GM12878 (cell line): ENCODE measurements around the gene LMCD1. TPM values are rescaled to one million over a fixed set of nuclear protein-coding genes. Genes with fewer than 3 reads are reported as not detected.

Experiments
- BRCA1 ChIP-seq: IDR thresholded peaks from 2 replicates; pipeline ENCODE4 v1.6.1; 2011; ENCODE audit warnings: low read depth, low read length, improper control_type of control experiment
- EP300 ChIP-seq, 2 experiments: fragments of 150-350 bp in 1 of 2; IDR thresholded peaks; 2 replicates each; pipeline ENCODE4 v1.6.1; 2011 to 2012; ENCODE audit warnings: low read depth in 2 of 2, low read length in 2 of 2, borderline replicate concordance in 1 of 2, improper control_type of control experiment in 1 of 2, inconsistent platforms in 1 of 2; ENCODE audit not compliant: control insufficient read depth in 1 of 2
- GATAD2B ChIP-seq: fragments of 450-650 bp; conservative IDR thresholded peaks from 2 replicates; pipeline ENCODE4 v1.6.1; 2017; ENCODE audit warnings: low read depth, mild to moderate bottlenecking, moderate library complexity
- JUND ChIP-seq: IDR thresholded peaks from 2 replicates; pipeline ENCODE4 v1.6.1; 2012; ENCODE audit warnings: low read depth, mild to moderate bottlenecking, low read length, improper control_type of control experiment, moderate library complexity
- PKNOX1 ChIP-seq: fragments of 450-650 bp; IDR thresholded peaks from 2 replicates; pipeline ENCODE4 v1.6.1; 2016; ENCODE audit warnings: mild to moderate bottlenecking
- SMARCA5 ChIP-seq: fragments of 450-650 bp; IDR thresholded peaks from 2 replicates; pipeline ENCODE4 v1.6.1; 2017; ENCODE audit warnings: mild to moderate bottlenecking
- TCF12 ChIP-seq: IDR thresholded peaks from 2 replicates; pipeline ENCODE4 v1.6.1; 2011; ENCODE audit warnings: low read depth, mild to moderate bottlenecking, low read length
- TCF7 ChIP-seq: IDR thresholded peaks from 2 replicates; pipeline ENCODE4 v1.6.1; 2014; ENCODE audit warnings: antibody characterized with exemption, borderline replicate concordance
- USF1 ChIP-seq: IDR thresholded peaks from 2 replicates; pipeline ENCODE4 v1.6.1; 2011; ENCODE audit warnings: borderline replicate concordance, low read depth, mild to moderate bottlenecking, moderate library complexity, mixed read lengths, low read length; ENCODE audit not compliant: insufficient read depth; ENCODE audit errors: extremely low read length
- ZNF384 ChIP-seq: IDR thresholded peaks from 2 replicates; pipeline ENCODE4 v1.6.1; 2012; ENCODE audit warnings: low read depth, mild to moderate bottlenecking, low read length, improper control_type of control experiment, borderline replicate concordance
- polyA plus RNA-seq, 11 experiments: library from polyadenylated mRNA; depleted of rRNA in 4 of 11; unstranded in 6 of 11; stranded (reverse) in 5 of 11; fragments of >200 nt; fragmentation: Nextera tagmentation in 4 of 11; fragmentation: Illumina TruSeq in 1 of 11; extraction: Ambion mirVana in 4 of 11; extraction: Trizol in 1 of 11; gene quantifications; 1 replicate in 1 of 11; 2 replicates in 10 of 11; pipeline versions ENCODE4 v1.2.1 to v1.2.3, GENCODE V29; 2011 to 2016; ENCODE audit warnings: inconsistent platforms in 2 of 11, missing spikeins in 2 of 11, low read depth in 1 of 11
- total RNA-seq, 4 experiments: library from RNA; depleted of rRNA in 3 of 4; stranded (reverse); fragments of >200 nt in 3 of 4; fragmentation: Illumina TruSeq in 1 of 4; extraction: Trizol in 1 of 4; gene quantifications; 2 replicates each; pipeline versions ENCODE4 v1.2.1 to v1.2.3, GENCODE V29; 2013 to 2021
- TF ChIP-seq, protein P1 (sequence below): IDR thresholded peaks from 2 replicates; pipeline ENCODE4 v1.6.1; 2011; ENCODE audit warnings: borderline replicate concordance, low read depth, mild to moderate bottlenecking, moderate library complexity, low read length; ENCODE audit not compliant: insufficient read depth, poor library complexity, severe bottlenecking

LMCD1 gene
- total and polyA plus RNA-seq, 10 of the 15 experiments (the other 5 are each of a cell fraction or from before 2014, with no cell fraction given) = 0.27 to 6.4 (median 1.7) TPM

- TF ChIP-seq PKNOX1 (no peak), SMARCA5 (no peak), USF1 (no peak), JUND (no peak), TCF12 (no peak), ZNF384 (no peak), EP300 (IDR thresholded peaks at IDR 0.05; ENCODE audit: borderline replicate concordance in 1 of 2, control insufficient read depth in 1 of 2, low read depth in 2 of 2, low read length in 2 of 2) (no peak), GATAD2B (no peak), BRCA1 (no peak), TCF7 (no peak)
- TF ChIP-seq, protein P1, sequence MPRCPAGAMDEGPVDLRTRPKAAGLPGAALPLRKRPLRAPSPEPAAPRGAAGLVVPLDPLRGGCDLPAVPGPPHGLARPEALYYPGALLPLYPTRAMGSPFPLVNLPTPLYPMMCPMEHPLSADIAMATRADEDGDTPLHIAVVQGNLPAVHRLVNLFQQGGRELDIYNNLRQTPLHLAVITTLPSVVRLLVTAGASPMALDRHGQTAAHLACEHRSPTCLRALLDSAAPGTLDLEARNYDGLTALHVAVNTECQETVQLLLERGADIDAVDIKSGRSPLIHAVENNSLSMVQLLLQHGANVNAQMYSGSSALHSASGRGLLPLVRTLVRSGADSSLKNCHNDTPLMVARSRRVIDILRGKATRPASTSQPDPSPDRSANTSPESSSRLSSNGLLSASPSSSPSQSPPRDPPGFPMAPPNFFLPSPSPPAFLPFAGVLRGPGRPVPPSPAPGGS = no peak
These were observed 47.1 kb downstream of the LMCD1 start (continued) for GRCh38 chr3:8548502-8549275.
